Transverse colon (tissue), 4 donors: Measurements from ENCODE around the gene FAM83C.

Experiments
- CTCF ChIP-seq, 5 experiments: fragments of 200-600 bp in 3 of 5; fragments of 450-650 bp in 2 of 5; sonication (generic) in 3 of 5; IDR thresholded peaks; 1 replicate in 2 of 5; 2 replicates in 3 of 5; pipeline ENCODE4 v1.5.1; 2016 to 2017; ENCODE audit warnings: antibody characterized with exemption in 5 of 5, inconsistent platforms in 3 of 5, mild to moderate bottlenecking in 2 of 5, moderate library complexity in 1 of 5
- POLR2A ChIP-seq: fragments of 450-650 bp; IDR thresholded peaks from one replicate; pipeline ENCODE4 v1.6.1; 2016; ENCODE audit warnings: antibody characterized with exemption, mild to moderate bottlenecking, moderate library complexity
- POLR2AphosphoS5 ChIP-seq, 3 donors: sonication (generic); formaldehyde crosslinking; IDR thresholded peaks; one replicate each; pipeline ENCODE4 v1.6.1; 2016; ENCODE audit warnings: antibody characterized with exemption in 3 of 3

GRCh38 chr20:35273449-35274171, 18.6 kb downstream of the FAM83C start:
- TF ChIP-seq CTCF (IDR thresholded peaks at IDR 0.05) = no peak
- TF ChIP-seq POLR2AphosphoS5 (IDR thresholded peaks at IDR 0.05) = no peak
- no peak for TF ChIP-seq POLR2A
